ENCODE data around the gene GAS7. TPM values are rescaled to one million over a fixed set of nuclear protein-coding genes. Genes with fewer than 3 reads are reported as not detected.

GAS7 gene
- polyA plus RNA-seq, 1 donor (not counting 4 experiments of a cell fraction or from before 2014, with no cell fraction given) = 0.10 TPM

- H4K20me1 ChIP-seq (ENCODE audit: control insufficient read depth, extremely low read depth, insufficient read depth, low read length) = no peaks in the 10 kb centered on the region
- peaks cover 18% of the 10 kb centered on the region for H3K27me3 ChIP-seq (ENCODE audit: control insufficient read depth, extremely low read depth, insufficient read depth, low read length)
- TF ChIP-seq EZH2 (IDR thresholded peaks at IDR 0.05; ENCODE audit: low read length) (no peak), CTCF (optimal IDR thresholded peaks at IDR 0.05 in 1 of 3, IDR thresholded peaks at IDR 0.05 in 1 of 3, conservative IDR thresholded peaks at IDR 0.05 in 1 of 3; ENCODE audit: extremely low read depth in 1 of 3, insufficient read depth in 2 of 3, low read length in 3 of 3) (no peak)
Measured at GRCh38 chr17:9956474-9957131, 241.8 kb downstream of the GAS7 start.

GRCh38 chr17:9953492-9953891 is 244.9 kb downstream of the GAS7 start:
- FAIRE-seq (no peak), DNase-seq (ENCODE audit: low read depth, low spot score) (no peak)
- H3K4me3 ChIP-seq (ENCODE audit: control insufficient read depth in 2 of 3, extremely low read depth in 1 of 3, insufficient read depth in 2 of 3, low read depth in 1 of 3, low read length in 3 of 3) = no peak overlapping the region
- no peak overlapping the region for H3K9ac ChIP-seq (ENCODE audit: control insufficient read depth, extremely low read depth, insufficient read depth, low read length)
- no peaks in the 10 kb centered on the region for H3K79me2 ChIP-seq (ENCODE audit: control insufficient read depth, insufficient read depth, low read length)
- no peak overlapping the region for H3K4me2 ChIP-seq (ENCODE audit: control insufficient read depth, extremely low read depth, insufficient read depth, low read depth, low read length)
- H3K9me1 ChIP-seq (ENCODE audit: control insufficient read depth, extremely low read depth, insufficient read depth, low read length) = no peaks in the 10 kb centered on the region
- H3K27ac ChIP-seq (ENCODE audit: control insufficient read depth, insufficient read depth, low read length) = no peak overlapping the region
- no peaks in the 10 kb centered on the region for H4K20me1 ChIP-seq (ENCODE audit: control insufficient read depth, extremely low read depth, insufficient read depth, low read length)
- H3K36me3 ChIP-seq (ENCODE audit: control insufficient read depth in 2 of 2, extremely low read depth in 1 of 2, insufficient read depth in 2 of 2, low read length in 2 of 2) = no peaks in the 10 kb centered on the region
- dilution Hi-C loops (cut with MboI; ENCODE audit: extremely low pct_ligation_motif_present, low sequenced_read_pairs) = no loop called here
- no peaks in the 10 kb centered on the region for H3K9me3 ChIP-seq (ENCODE audit: control insufficient read depth, low read depth, low read length)
- TF ChIP-seq CTCF (optimal IDR thresholded peaks at IDR 0.05 in 1 of 3, IDR thresholded peaks at IDR 0.05 in 1 of 3, conservative IDR thresholded peaks at IDR 0.05 in 1 of 3; ENCODE audit: extremely low read depth in 1 of 3, insufficient read depth in 2 of 3, low read length in 3 of 3) (no peak), EZH2 (IDR thresholded peaks at IDR 0.05; ENCODE audit: low read length) (no peak)
- H3K4me1 ChIP-seq (ENCODE audit: control insufficient read depth, extremely low read depth, insufficient read depth, low read length) = no peaks in the 10 kb centered on the region
- H2AFZ ChIP-seq (ENCODE audit: control insufficient read depth, low read length) = no peak overlapping the region
- H3K27me3 ChIP-seq (ENCODE audit: control insufficient read depth, extremely low read depth, insufficient read depth, low read length) = peaks cover 13% of the 10 kb centered on the region

More at GRCh38 chr17:9956474-9957131, 241.8 kb downstream of the GAS7 start:
- dilution Hi-C loops (cut with MboI; ENCODE audit: extremely low pct_ligation_motif_present, low sequenced_read_pairs) = no loop called here
- H3K9ac ChIP-seq (ENCODE audit: control insufficient read depth, extremely low read depth, insufficient read depth, low read length) = no peak overlapping the region
- H3K79me2 ChIP-seq (ENCODE audit: control insufficient read depth, insufficient read depth, low read length) = no peaks in the 10 kb centered on the region
- H3K9me1 ChIP-seq (ENCODE audit: control insufficient read depth, extremely low read depth, insufficient read depth, low read length) = no peaks in the 10 kb centered on the region
- H3K4me3 ChIP-seq (ENCODE audit: control insufficient read depth in 2 of 3, extremely low read depth in 1 of 3, insufficient read depth in 2 of 3, low read depth in 1 of 3, low read length in 3 of 3) = no peak overlapping the region
- FAIRE-seq (no peak), DNase-seq (ENCODE audit: low read depth, low spot score) (no peak)
- no peak overlapping the region for H3K27ac ChIP-seq (ENCODE audit: control insufficient read depth, insufficient read depth, low read length)
- no peaks in the 10 kb centered on the region for H3K4me1 ChIP-seq (ENCODE audit: control insufficient read depth, extremely low read depth, insufficient read depth, low read length)
- no peak overlapping the region for H2AFZ ChIP-seq (ENCODE audit: control insufficient read depth, low read length)
- no peaks in the 10 kb centered on the region for H3K36me3 ChIP-seq (ENCODE audit: control insufficient read depth in 2 of 2, extremely low read depth in 1 of 2, insufficient read depth in 2 of 2, low read length in 2 of 2)
- H3K9me3 ChIP-seq (ENCODE audit: control insufficient read depth, low read depth, low read length) = no peaks in the 10 kb centered on the region
- no peak overlapping the region for H3K4me2 ChIP-seq (ENCODE audit: control insufficient read depth, extremely low read depth, insufficient read depth, low read depth, low read length)

Data from keratinocyte (primary cell).